Thyroid gland (tissue), 4 donors: ENCODE results near the gene TCEAL4. TPM values are rescaled to one million over a fixed set of nuclear protein-coding genes. Genes with fewer than 3 reads are reported as not detected.

ENCODE experiments used
- DNase-seq, 2 donors: peaks; one replicate each; pipeline ENCODE4 v3.0.0-alpha.2; 2019
- H3K27ac ChIP-seq, 3 donors: fragments of 200-600 bp; sonication (generic); 1 replicate in 2 of 3; 2 replicates in 1 of 3; pipeline ENCODE4 v1.5.1; 2016 to 2019; ENCODE audit warnings: mild to moderate bottlenecking in 1 of 3, moderate library complexity in 1 of 3
- H3K27me3 ChIP-seq: fragments of 200-600 bp; sonication (generic); one replicate; pipeline ENCODE4 v1.5.1; 2019
- H3K36me3 ChIP-seq, 2 donors: fragments of 200-600 bp; sonication (generic); one replicate each; pipeline ENCODE4 v1.5.1; 2016 to 2019
- H3K4me1 ChIP-seq, 2 donors: fragments of 200-600 bp; sonication (generic); one replicate each; pipeline ENCODE4 v1.5.1; 2017 to 2019
- H3K4me3 ChIP-seq, 3 donors: fragments of 200-600 bp; sonication (generic); replicated peaks in 1 of 3; 1 replicate in 2 of 3; 2 replicates in 1 of 3; pipeline ENCODE4 v1.5.1; 2016; ENCODE audit warnings: mild to moderate bottlenecking in 1 of 3
- H3K9me3 ChIP-seq: fragments of 200-600 bp; sonication (generic); one replicate; pipeline ENCODE4 v1.5.1; 2017
- CTCF ChIP-seq, 6 experiments: fragments of 200-600 bp in 3 of 6; fragments of 450-650 bp in 3 of 6; sonication (generic) in 3 of 6; IDR thresholded peaks; one replicate each; pipeline ENCODE4 v1.5.1; 2016 to 2019; ENCODE audit warnings: antibody characterized with exemption in 6 of 6, mild to moderate bottlenecking in 2 of 6, inconsistent platforms in 1 of 6, moderate library complexity in 1 of 6
- POLR2A ChIP-seq, 2 donors: fragments of 450-650 bp; IDR thresholded peaks; one replicate each; pipeline ENCODE4 v1.6.1; 2017; ENCODE audit warnings: antibody characterized with exemption in 2 of 2, mild to moderate bottlenecking in 2 of 2, moderate library complexity in 1 of 2
- WGBS, 2 donors: methylation state at CpG; one replicate each; pipeline ENCODE4 v1.1.5; 2017; 5-methylcytosine and 5-hydroxymethylcytosine counted together
- intact Hi-C: fragments of 100-400 bp; cut with DNase I; formaldehyde crosslinking; loops from one replicate; pipeline ENCODE4 v1.15.1; 2023
- total RNA-seq, 4 donors: library from RNA; depleted of rRNA; stranded (reverse); fragments of >200 nt; gene quantifications; one replicate each; pipeline ENCODE4 v1.2.3, GENCODE V29; 2016

TCEAL4 gene
- total RNA-seq, 4 donors from 2014 or later, result 72.0 to 91.8 (median 79.8) TPM

DNA sequence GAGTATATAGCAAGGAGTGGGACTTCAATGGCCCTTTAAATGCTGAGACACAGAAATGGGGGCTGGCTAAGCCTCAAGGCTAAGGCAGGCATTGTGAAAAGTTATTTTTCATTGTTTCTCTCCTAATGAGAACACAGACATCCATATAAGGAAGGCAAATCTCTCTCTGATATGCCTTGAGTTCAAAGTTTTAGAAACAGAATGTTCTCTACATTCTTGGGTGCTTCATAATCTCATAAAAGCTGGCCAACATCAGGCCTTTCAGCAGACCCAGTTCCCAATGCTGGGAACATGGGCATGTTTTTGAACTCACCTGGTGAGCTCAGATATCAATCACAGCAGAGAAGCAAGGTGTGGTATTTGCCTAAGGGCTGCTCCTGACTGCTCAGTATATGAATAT is 46.6 kb upstream of the TCEAL4 start:
- H3K4me1 ChIP-seq, result no peaks in the 10 kb centered on the region

GRCh38 chrX:103539695-103540094 is 45.6 kb upstream of the TCEAL4 start:
- no peaks in the 10 kb centered on the region for H3K4me1 ChIP-seq
- H3K4me3 ChIP-seq, result no peak overlapping the region
- no peak for DNase-seq
- H3K36me3 ChIP-seq, result no peaks in the 10 kb centered on the region
- H3K9me3 ChIP-seq, result no peaks in the 10 kb centered on the region
- no peak overlapping the region for H3K27ac ChIP-seq
- no peaks in the 10 kb centered on the region for H3K27me3 ChIP-seq
- intact Hi-C loops, result loop anchor here (10.0 kb wide), 1 partner anchor 135 kb away; no protein-coding TSS in a partner anchor
- TF ChIP-seq CTCF (IDR thresholded peaks at IDR 0.05) (no peak), POLR2A (IDR thresholded peaks at IDR 0.05) (no peak)
- WGBS, 2 donors, result 91 to 92% methylated on average over 2 of the region's 2 CpGs

More for the DNA sequence above, 46.6 kb upstream of the TCEAL4 start:
- H3K9me3 ChIP-seq, result no peaks in the 10 kb centered on the region
- DNase-seq, result no peak
- no peak overlapping the region for H3K4me3 ChIP-seq
- intact Hi-C loops, result loop anchor here (10.0 kb wide), 1 partner anchor 136 kb away; no protein-coding TSS in a partner anchor
- no peak overlapping the region for H3K27ac ChIP-seq
- no peaks in the 10 kb centered on the region for H3K36me3 ChIP-seq
- TF ChIP-seq POLR2A (IDR thresholded peaks at IDR 0.05), result no peak
- no peak for TF ChIP-seq CTCF (IDR thresholded peaks at IDR 0.05)
- H3K27me3 ChIP-seq, result no peaks in the 10 kb centered on the region

- H3K27ac ChIP-seq, result no peak overlapping the region
- DNase-seq, result no peak
- no peaks in the 10 kb centered on the region for H3K4me1 ChIP-seq
- no peak overlapping the region for H3K4me3 ChIP-seq
- no peaks in the 10 kb centered on the region for H3K36me3 ChIP-seq
- no peak for TF ChIP-seq CTCF (IDR thresholded peaks at IDR 0.05)
- TF ChIP-seq POLR2A (IDR thresholded peaks at IDR 0.05), result no peak
- no peaks in the 10 kb centered on the region for H3K27me3 ChIP-seq
- no peaks in the 10 kb centered on the region for H3K9me3 ChIP-seq
- intact Hi-C loops, result no loop called here
Observed at GRCh38 chrX:103540145-103540544, 45.2 kb upstream of the TCEAL4 start.

DNA sequence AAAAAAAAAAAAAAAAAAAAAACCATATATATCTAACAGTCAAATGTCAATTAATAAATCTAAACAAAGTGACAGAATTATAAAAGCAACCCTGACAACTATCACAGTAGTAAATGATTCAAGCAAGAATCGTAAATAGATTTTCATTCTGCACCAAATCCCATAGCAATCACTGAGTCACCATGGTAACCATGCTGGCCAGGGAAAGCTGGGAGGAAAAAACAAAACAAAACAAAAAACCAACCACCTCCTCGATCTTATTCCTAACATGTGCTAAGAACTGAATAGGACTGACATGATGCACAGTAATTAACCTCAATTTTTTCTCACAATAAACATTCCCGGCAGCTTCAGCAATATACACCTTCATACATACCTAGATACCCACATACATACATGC is 35.4 kb upstream of the TCEAL4 start:
- Histone ChIP-seq H3K27ac (no peak overlapping the region), H3K27me3 (no peaks in the 10 kb centered on the region), H3K36me3 (no peaks in the 10 kb centered on the region), H3K9me3 (no peaks in the 10 kb centered on the region), H3K4me3 (no peak overlapping the region), H3K4me1 (no peaks in the 10 kb centered on the region)
- TF ChIP-seq CTCF (IDR thresholded peaks at IDR 0.05) (no peak), POLR2A (IDR thresholded peaks at IDR 0.05) (no peak)
- intact Hi-C loops, result no loop called here
- no peak for DNase-seq
- WGBS, 2 donors, result 69 to 76% methylated on average over 3 of the region's 3 CpGs

- Histone ChIP-seq H3K27me3 (no peaks in the 10 kb centered on the region), H3K4me1 (no peaks in the 10 kb centered on the region), H3K36me3 (no peaks in the 10 kb centered on the region), H3K27ac (no peak overlapping the region), H3K4me3 (no peak overlapping the region), H3K9me3 (no peaks in the 10 kb centered on the region)
- DNase-seq, result no peak
- no peak for TF ChIP-seq CTCF (IDR thresholded peaks at IDR 0.05)
- TF ChIP-seq POLR2A (IDR thresholded peaks at IDR 0.05), result no peak
- intact Hi-C loops, result no loop called here
- WGBS, 2 donors, result 69 to 71% methylated on average over 3 of the region's 3 CpGs
Observed at GRCh38 chrX:103550415-103551051, 34.8 kb upstream of the TCEAL4 start.
